ENCODE measurements around the gene UGT1A6.

Gene UGT1A6

GRCh38 chr2:233800208-233800607 is 107.5 kb downstream of the UGT1A6 start:
- no peak for DNase-seq (ENCODE audit: low read depth in 2 of 2)

- no peak for DNase-seq (ENCODE audit: low read depth in 2 of 2)
These were observed 108.9 kb downstream of the UGT1A6 start for GRCh38 chr2:233801357-233802131.

- no peak for DNase-seq (ENCODE audit: low read depth in 2 of 2)
These were observed 109.6 kb downstream of the UGT1A6 start for GRCh38 chr2:233802132-233802815.

GRCh38 chr2:233803292-233803911 is 110.7 kb downstream of the UGT1A6 start:
- no peak for DNase-seq (ENCODE audit: low read depth in 2 of 2)

GRCh38 chr2:233803994-233804393 is 111.3 kb downstream of the UGT1A6 start:
- DNase-seq (ENCODE audit: low read depth in 2 of 2): no peak

- DNase-seq (ENCODE audit: low read depth in 2 of 2): no peak
These were observed 114.7 kb downstream of the UGT1A6 start for GRCh38 chr2:233807215-233807865.

GRCh38 chr2:233807966-233808935 is 115.6 kb downstream of the UGT1A6 start:
- DNase-seq (ENCODE audit: low read depth in 2 of 2): no peak

GRCh38 chr2:233810385-233810784 is 117.7 kb downstream of the UGT1A6 start:
- DNase-seq (ENCODE audit: low read depth in 2 of 2): no peak

- no peak for DNase-seq (ENCODE audit: low read depth in 2 of 2)
These were observed 118.4 kb downstream of the UGT1A6 start for GRCh38 chr2:233811087-233811486.

GRCh38 chr2:233811732-233812131 is 119.0 kb downstream of the UGT1A6 start:
- no peak for DNase-seq (ENCODE audit: low read depth in 2 of 2)

- no peak for DNase-seq (ENCODE audit: low read depth in 2 of 2)
These were observed 120.8 kb downstream of the UGT1A6 start for GRCh38 chr2:233813236-233814055.

GRCh38 chr2:233814056-233814835 is 121.6 kb downstream of the UGT1A6 start:
- DNase-seq (ENCODE audit: low read depth in 2 of 2): no peak

GRCh38 chr2:233815861-233816260 is 123.2 kb downstream of the UGT1A6 start:
- DNase-seq (ENCODE audit: low read depth in 2 of 2): no peak

GRCh38 chr2:233816334-233816733 is 123.6 kb downstream of the UGT1A6 start:
- no peak for DNase-seq (ENCODE audit: low read depth in 2 of 2)

GRCh38 chr2:233816771-233817170 is 124.1 kb downstream of the UGT1A6 start:
- no peak for DNase-seq (ENCODE audit: low read depth in 2 of 2)

- DNase-seq (ENCODE audit: low read depth in 2 of 2): no peak
These were observed 124.7 kb downstream of the UGT1A6 start for GRCh38 chr2:233817361-233817911.

GRCh38 chr2:233817995-233818638 is 125.4 kb downstream of the UGT1A6 start:
- no peak for DNase-seq (ENCODE audit: low read depth in 2 of 2)

All from stimulated activated CD4-positive, alpha-beta T cell treated with anti-CD3 and anti-CD28 coated beads, Interleukin-1b, Interleukin-23, amount 100 ng/mL, for 4 hours (primary cell).